ENCODE data around the gene LGR4.

The LGR4 gene

DNA sequence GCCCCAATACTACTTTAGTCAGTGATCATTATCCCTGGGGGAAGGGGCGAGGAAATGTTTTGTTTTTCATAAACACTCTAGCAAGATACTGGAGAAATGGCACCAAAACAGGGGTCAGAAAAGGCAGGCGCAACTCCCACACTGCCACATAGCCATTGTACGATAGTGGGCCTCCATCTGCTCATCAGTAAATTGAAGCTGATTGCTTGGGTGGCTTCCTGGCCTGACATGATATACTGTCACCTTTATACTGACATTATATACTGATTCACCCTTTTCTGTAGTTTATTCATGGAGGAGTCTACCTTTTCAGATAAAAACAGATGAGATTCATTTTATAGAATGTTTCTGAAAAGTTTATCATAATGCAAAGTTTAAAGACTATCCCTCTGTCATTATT is 57.9 kb downstream of the LGR4 start:
- ChIA-PET CTCF (no interaction called here), POLR2A (no interaction called here)
- Histone ChIP-seq H3K9me3 (ENCODE audit: control insufficient read depth, insufficient read depth, low read depth, low read length) (no peaks in the 10 kb centered on the region), H3K36me3 (ENCODE audit: control insufficient read depth in 2 of 2, insufficient read depth in 1 of 2, low read length in 2 of 2) (peaks cover 0 to 3% of the 10 kb centered on the region in 2 experiments; a peak in 1 of 3 replicates), H3K4me3 (ENCODE audit: low read depth, low read length) (no peak overlapping the region), H3K27ac (ENCODE audit: extremely low read depth, low read depth, low read length) (no peak overlapping the region), H3K4me1 (ENCODE audit: control insufficient read depth, insufficient read depth, low read length) (peaks cover 10% of the 10 kb centered on the region)
- TF ChIP-seq, protein P1, sequence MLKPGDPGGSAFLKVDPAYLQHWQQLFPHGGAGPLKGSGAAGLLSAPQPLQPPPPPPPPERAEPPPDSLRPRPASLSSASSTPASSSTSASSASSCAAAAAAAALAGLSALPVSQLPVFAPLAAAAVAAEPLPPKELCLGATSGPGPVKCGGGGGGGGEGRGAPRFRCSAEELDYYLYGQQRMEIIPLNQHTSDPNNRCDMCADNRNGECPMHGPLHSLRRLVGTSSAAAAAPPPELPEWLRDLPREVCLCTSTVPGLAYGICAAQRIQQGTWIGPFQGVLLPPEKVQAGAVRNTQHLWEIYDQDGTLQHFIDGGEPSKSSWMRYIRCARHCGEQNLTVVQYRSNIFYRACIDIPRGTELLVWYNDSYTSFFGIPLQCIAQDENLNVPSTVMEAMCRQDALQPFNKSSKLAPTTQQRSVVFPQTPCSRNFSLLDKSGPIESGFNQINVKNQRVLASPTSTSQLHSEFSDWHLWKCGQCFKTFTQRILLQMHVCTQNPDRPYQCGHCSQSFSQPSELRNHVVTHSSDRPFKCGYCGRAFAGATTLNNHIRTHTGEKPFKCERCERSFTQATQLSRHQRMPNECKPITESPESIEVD (tag by site-specific recombination; IDR thresholded peaks at IDR 0.05), result no peak
- TF ChIP-seq EGR2 (tag by site-specific recombination; IDR thresholded peaks at IDR 0.05; ENCODE audit: low read depth) (no peak), ZNF366 (tag by site-specific recombination; conservative IDR thresholded peaks at IDR 0.05) (no peak), ZNF266 (tag by site-specific recombination; IDR thresholded peaks at IDR 0.05; ENCODE audit: low read depth) (no peak), ZNF324 (tag by site-specific recombination; IDR thresholded peaks at IDR 0.05) (no peak), ZNF654 (tag by site-specific recombination; IDR thresholded peaks at IDR 0.05; ENCODE audit: low read depth) (no peak), ZNF830 (tag by site-specific recombination; IDR thresholded peaks at IDR 0.05; ENCODE audit: low read depth) (no peak), KLF7 (tag by site-specific recombination; IDR thresholded peaks at IDR 0.05; ENCODE audit: borderline replicate concordance) (no peak), ZEB2 (tag by site-specific recombination; IDR thresholded peaks at IDR 0.05) (no peak), ZNF121 (tag by site-specific recombination; IDR thresholded peaks at IDR 0.05) (no peak)
- TF ChIP-seq, protein P2, sequence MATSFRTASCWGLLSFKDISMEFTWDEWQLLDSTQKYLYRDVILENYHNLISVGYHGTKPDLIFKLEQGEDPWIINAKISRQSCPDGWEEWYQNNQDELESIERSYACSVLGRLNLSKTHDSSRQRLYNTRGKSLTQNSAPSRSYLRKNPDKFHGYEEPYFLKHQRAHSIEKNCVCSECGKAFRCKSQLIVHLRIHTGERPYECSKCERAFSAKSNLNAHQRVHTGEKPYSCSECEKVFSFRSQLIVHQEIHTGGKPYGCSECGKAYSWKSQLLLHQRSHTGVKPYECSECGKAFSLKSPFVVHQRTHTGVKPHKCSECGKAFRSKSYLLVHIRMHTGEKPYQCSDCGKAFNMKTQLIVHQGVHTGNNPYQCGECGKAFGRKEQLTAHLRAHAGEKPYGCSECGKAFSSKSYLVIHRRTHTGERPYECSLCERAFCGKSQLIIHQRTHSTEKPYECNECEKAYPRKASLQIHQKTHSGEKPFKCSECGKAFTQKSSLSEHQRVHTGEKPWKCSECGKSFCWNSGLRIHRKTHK (tag by site-specific recombination; IDR thresholded peaks at IDR 0.05), result no peak
- TF ChIP-seq, protein P3, sequence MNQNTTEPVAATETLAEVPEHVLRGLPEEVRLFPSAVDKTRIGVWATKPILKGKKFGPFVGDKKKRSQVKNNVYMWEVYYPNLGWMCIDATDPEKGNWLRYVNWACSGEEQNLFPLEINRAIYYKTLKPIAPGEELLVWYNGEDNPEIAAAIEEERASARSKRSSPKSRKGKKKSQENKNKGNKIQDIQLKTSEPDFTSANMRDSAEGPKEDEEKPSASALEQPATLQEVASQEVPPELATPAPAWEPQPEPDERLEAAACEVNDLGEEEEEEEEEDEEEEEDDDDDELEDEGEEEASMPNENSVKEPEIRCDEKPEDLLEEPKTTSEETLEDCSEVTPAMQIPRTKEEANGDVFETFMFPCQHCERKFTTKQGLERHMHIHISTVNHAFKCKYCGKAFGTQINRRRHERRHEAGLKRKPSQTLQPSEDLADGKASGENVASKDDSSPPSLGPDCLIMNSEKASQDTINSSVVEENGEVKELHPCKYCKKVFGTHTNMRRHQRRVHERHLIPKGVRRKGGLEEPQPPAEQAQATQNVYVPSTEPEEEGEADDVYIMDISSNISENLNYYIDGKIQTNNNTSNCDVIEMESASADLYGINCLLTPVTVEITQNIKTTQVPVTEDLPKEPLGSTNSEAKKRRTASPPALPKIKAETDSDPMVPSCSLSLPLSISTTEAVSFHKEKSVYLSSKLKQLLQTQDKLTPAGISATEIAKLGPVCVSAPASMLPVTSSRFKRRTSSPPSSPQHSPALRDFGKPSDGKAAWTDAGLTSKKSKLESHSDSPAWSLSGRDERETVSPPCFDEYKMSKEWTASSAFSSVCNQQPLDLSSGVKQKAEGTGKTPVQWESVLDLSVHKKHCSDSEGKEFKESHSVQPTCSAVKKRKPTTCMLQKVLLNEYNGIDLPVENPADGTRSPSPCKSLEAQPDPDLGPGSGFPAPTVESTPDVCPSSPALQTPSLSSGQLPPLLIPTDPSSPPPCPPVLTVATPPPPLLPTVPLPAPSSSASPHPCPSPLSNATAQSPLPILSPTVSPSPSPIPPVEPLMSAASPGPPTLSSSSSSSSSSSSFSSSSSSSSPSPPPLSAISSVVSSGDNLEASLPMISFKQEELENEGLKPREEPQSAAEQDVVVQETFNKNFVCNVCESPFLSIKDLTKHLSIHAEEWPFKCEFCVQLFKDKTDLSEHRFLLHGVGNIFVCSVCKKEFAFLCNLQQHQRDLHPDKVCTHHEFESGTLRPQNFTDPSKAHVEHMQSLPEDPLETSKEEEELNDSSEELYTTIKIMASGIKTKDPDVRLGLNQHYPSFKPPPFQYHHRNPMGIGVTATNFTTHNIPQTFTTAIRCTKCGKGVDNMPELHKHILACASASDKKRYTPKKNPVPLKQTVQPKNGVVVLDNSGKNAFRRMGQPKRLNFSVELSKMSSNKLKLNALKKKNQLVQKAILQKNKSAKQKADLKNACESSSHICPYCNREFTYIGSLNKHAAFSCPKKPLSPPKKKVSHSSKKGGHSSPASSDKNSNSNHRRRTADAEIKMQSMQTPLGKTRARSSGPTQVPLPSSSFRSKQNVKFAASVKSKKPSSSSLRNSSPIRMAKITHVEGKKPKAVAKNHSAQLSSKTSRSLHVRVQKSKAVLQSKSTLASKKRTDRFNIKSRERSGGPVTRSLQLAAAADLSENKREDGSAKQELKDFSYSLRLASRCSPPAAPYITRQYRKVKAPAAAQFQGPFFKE (tag by site-specific recombination; IDR thresholded peaks at IDR 0.05; ENCODE audit: borderline replicate concordance), result no peak

DNA sequence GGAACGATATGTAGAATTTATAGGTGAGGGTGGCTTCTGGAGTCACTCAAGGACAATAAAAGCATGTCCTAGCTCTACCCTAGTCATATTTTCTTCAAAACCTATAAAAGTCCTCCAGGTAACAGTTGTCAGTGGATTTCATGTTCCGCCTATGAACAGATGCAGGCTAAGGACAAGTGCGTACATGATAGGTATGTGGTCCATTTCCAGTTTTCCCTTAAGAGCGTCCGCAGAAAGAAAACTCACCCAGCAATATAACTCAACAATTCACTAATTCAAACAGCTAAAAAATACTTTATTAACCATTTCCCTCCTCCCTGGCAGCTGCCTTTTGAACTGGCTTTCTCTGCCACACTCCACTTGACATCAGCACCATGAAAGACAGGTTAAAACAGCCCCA is 59.4 kb downstream of the LGR4 start:
- H3K4me3 ChIP-seq (ENCODE audit: low read depth, low read length), result no peak overlapping the region
- peaks cover 10% of the 10 kb centered on the region for H3K4me1 ChIP-seq (ENCODE audit: control insufficient read depth, insufficient read depth, low read length)
- ChIA-PET POLR2A (no interaction called here), CTCF (interaction anchor here (1.1 kb wide), 1 partner anchor 73 kb away, joined by 5 read pairs; no protein-coding TSS in a partner anchor)
- peaks cover 0 to 3% of the 10 kb centered on the region in 2 experiments; a peak in 1 of 3 replicates for H3K36me3 ChIP-seq (ENCODE audit: control insufficient read depth in 2 of 2, insufficient read depth in 1 of 2, low read length in 2 of 2)
- no peaks in the 10 kb centered on the region for H3K9me3 ChIP-seq (ENCODE audit: control insufficient read depth, insufficient read depth, low read depth, low read length)
- H3K27ac ChIP-seq (ENCODE audit: extremely low read depth, low read depth, low read length), result no peak overlapping the region
- TF ChIP-seq SP7 (tag by site-specific recombination; IDR thresholded peaks at IDR 0.05) (no peak), ZNF19 (tag by site-specific recombination; IDR thresholded peaks at IDR 0.05; ENCODE audit: low read depth) (no peak), GLI4 (tag by site-specific recombination; IDR thresholded peaks at IDR 0.05) (no peak), ZNF600 (tag by site-specific recombination; IDR thresholded peaks at IDR 0.05) (no peak), RBAK (tag by site-specific recombination; IDR thresholded peaks at IDR 0.05) (no peak), ZNF76 (tag by site-specific recombination; IDR thresholded peaks at IDR 0.05; ENCODE audit: borderline replicate concordance, low read depth) (no peak)
- TF ChIP-seq, protein P4, sequence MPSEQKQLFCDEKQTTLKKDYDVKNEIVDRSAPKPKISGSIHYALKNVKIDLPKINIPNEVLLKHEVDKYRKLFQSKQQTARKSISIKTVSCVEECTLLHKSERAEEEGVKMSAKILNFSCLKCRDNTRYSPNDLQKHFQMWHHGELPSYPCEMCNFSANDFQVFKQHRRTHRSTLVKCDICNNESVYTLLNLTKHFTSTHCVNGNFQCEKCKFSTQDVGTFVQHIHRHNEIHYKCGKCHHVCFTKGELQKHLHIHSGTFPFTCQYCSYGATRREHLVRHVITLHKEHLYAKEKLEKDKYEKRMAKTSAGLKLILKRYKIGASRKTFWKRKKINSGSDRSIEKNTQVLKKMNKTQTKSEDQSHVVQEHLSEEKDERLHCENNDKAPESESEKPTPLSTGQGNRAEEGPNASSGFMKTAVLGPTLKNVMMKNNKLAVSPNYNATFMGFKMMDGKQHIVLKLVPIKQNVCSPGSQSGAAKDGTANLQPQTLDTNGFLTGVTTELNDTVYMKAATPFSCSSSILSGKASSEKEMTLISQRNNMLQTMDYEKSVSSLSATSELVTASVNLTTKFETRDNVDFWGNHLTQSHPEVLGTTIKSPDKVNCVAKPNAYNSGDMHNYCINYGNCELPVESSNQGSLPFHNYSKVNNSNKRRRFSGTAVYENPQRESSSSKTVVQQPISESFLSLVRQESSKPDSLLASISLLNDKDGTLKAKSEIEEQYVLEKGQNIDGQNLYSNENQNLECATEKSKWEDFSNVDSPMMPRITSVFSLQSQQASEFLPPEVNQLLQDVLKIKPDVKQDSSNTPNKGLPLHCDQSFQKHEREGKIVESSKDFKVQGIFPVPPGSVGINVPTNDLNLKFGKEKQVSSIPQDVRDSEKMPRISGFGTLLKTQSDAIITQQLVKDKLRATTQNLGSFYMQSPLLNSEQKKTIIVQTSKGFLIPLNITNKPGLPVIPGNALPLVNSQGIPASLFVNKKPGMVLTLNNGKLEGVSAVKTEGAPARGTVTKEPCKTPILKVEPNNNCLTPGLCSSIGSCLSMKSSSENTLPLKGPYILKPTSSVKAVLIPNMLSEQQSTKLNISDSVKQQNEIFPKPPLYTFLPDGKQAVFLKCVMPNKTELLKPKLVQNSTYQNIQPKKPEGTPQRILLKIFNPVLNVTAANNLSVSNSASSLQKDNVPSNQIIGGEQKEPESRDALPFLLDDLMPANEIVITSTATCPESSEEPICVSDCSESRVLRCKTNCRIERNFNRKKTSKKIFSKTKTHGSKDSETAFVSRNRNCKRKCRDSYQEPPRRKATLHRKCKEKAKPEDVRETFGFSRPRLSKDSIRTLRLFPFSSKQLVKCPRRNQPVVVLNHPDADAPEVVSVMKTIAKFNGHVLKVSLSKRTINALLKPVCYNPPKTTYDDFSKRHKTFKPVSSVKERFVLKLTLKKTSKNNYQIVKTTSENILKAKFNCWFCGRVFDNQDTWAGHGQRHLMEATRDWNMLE (tag by site-specific recombination; conservative IDR thresholded peaks at IDR 0.05; ENCODE audit: low read depth), result no peak
- TF ChIP-seq, protein P5, sequence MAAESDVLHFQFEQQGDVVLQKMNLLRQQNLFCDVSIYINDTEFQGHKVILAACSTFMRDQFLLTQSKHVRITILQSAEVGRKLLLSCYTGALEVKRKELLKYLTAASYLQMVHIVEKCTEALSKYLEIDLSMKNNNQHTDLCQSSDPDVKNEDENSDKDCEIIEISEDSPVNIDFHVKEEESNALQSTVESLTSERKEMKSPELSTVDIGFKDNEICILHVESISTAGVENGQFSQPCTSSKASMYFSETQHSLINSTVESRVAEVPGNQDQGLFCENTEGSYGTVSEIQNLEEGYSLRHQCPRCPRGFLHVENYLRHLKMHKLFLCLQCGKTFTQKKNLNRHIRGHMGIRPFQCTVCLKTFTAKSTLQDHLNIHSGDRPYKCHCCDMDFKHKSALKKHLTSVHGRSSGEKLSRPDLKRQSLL (tag by site-specific recombination; IDR thresholded peaks at IDR 0.05), result no peak
